HEK293 (cell line): ENCODE results near the gene TBX1.

Experiments used
- CTCF ChIA-PET: fragments of 350-600 bp; formaldehyde crosslinking; extraction: SDS; loops from one replicate; lab custom pipeline; 2021; ENCODE audit warnings: antibody characterized with exemption; lab: Yijun Ruan, JAX
- POLR2A ChIA-PET: fragments of 300-600 bp; formaldehyde crosslinking; extraction: SDS; loops from one replicate; lab custom pipeline; 2020; ENCODE audit warnings: antibody characterized with exemption, inconsistent platforms; lab: Yijun Ruan, JAX
- H3K27ac ChIP-seq: fragments of 200-500 bp; sonication (Bioruptor generic); 2 replicates; pipeline ENCODE4 v1.5.1; 2014; ENCODE audit warnings: low read depth, low read length, control low read depth, inconsistent platforms; ENCODE audit errors: extremely low read depth
- H3K36me3 ChIP-seq, 2 experiments: fragments of 200-500 bp in 1 of 2; sonication (Bioruptor generic) in 1 of 2; 1 replicate in 1 of 2; 2 replicates in 1 of 2; pipeline ENCODE4 v1.5.1; 2014 to 2017; ENCODE audit warnings: inconsistent platforms in 2 of 2, low read length in 2 of 2; ENCODE audit not compliant: control insufficient read depth in 2 of 2, insufficient read depth in 1 of 2
- H3K4me1 ChIP-seq: fragments of 200-500 bp; sonication (Bioruptor generic); 2 replicates; pipeline ENCODE4 v1.5.1; 2014; ENCODE audit warnings: mild to moderate bottlenecking, low read length, inconsistent platforms; ENCODE audit not compliant: control insufficient read depth, insufficient read depth
- H3K4me3 ChIP-seq: 2 replicates; pipeline ENCODE4 v1.5.1; 2011; ENCODE audit warnings: low read depth, mild to moderate bottlenecking, control low read depth, low read length, moderate library complexity
- H3K9me3 ChIP-seq: fragments of 200-500 bp; sonication (Bioruptor generic); 2 replicates; pipeline ENCODE4 v1.5.1; 2014; ENCODE audit warnings: low read depth, low read length, inconsistent platforms; ENCODE audit not compliant: control insufficient read depth, insufficient read depth
- BCL11B ChIP-seq: fragments of 450-650 bp; formaldehyde crosslinking; IDR thresholded peaks from 2 replicates; pipeline ENCODE4 v1.5.1; 2016; ENCODE audit warnings: low read depth, missing biosample characterization, missing genetic modification characterization
- KLF16 ChIP-seq: fragments of 450-650 bp; formaldehyde crosslinking; IDR thresholded peaks from 2 replicates; pipeline ENCODE4 v1.5.1; 2017; ENCODE audit warnings: missing biosample characterization, missing genetic modification characterization
- MZF1 ChIP-seq: fragments of 450-650 bp; formaldehyde crosslinking; IDR thresholded peaks from 2 replicates; pipeline ENCODE4 v1.5.1; 2017; ENCODE audit warnings: missing biosample characterization, missing genetic modification characterization, borderline replicate concordance
- PBX3 ChIP-seq: sonication (generic); formaldehyde crosslinking; IDR thresholded peaks from 2 replicates; pipeline ENCODE4 v1.8.1; 2022; ENCODE audit warnings: mild to moderate bottlenecking, moderate library complexity, missing genetic modification reagents
- SETDB1 ChIP-seq: IDR thresholded peaks from one replicate; pipeline ENCODE4 v1.6.1; 2017; ENCODE audit warnings: mild to moderate bottlenecking, low read length, moderate library complexity, mixed read lengths; ENCODE audit not compliant: insufficient read length
- TSHZ1 ChIP-seq: fragments of 450-650 bp; formaldehyde crosslinking; IDR thresholded peaks from 2 replicates; pipeline ENCODE4 v1.5.1; 2016; ENCODE audit warnings: missing biosample characterization, missing genetic modification characterization, borderline replicate concordance
- ZBTB8A ChIP-seq: fragments of 450-650 bp; formaldehyde crosslinking; IDR thresholded peaks from 2 replicates; pipeline ENCODE4 v1.5.1; 2016; ENCODE audit warnings: missing biosample characterization, missing genetic modification characterization
- ZNF114 ChIP-seq: fragments of 450-650 bp; formaldehyde crosslinking; IDR thresholded peaks from 2 replicates; pipeline ENCODE4 v1.5.0; 2017; ENCODE audit warnings: missing biosample characterization, missing genetic modification characterization
- ZNF132 ChIP-seq: fragments of 450-650 bp; formaldehyde crosslinking; IDR thresholded peaks from 2 replicates; pipeline ENCODE4 v1.5.1; 2017; ENCODE audit warnings: missing biosample characterization, missing genetic modification characterization, borderline replicate concordance
- ZNF211 ChIP-seq: fragments of 450-650 bp; formaldehyde crosslinking; IDR thresholded peaks from 2 replicates; pipeline ENCODE4 v1.5.1; 2016; ENCODE audit warnings: low read depth, missing biosample characterization, missing genetic modification characterization
- ZNF214 ChIP-seq: fragments of 450-650 bp; formaldehyde crosslinking; IDR thresholded peaks from 2 replicates; pipeline ENCODE4 v1.5.1; 2017; ENCODE audit warnings: missing biosample characterization, mild to moderate bottlenecking, missing genetic modification characterization, borderline replicate concordance
- ZNF223 ChIP-seq: fragments of 450-650 bp; formaldehyde crosslinking; IDR thresholded peaks from 2 replicates; pipeline ENCODE4 v1.5.1; 2016; ENCODE audit warnings: missing biosample characterization, missing genetic modification characterization
- ZNF280C ChIP-seq: fragments of 450-650 bp; formaldehyde crosslinking; IDR thresholded peaks from 2 replicates; pipeline ENCODE4 v1.5.1; 2016; ENCODE audit warnings: missing biosample characterization, missing genetic modification characterization
- ZNF280D ChIP-seq: fragments of 450-650 bp; formaldehyde crosslinking; IDR thresholded peaks from 2 replicates; pipeline ENCODE4 v1.5.1; 2016; ENCODE audit warnings: missing biosample characterization, missing genetic modification characterization
- ZNF335 ChIP-seq: fragments of 450-650 bp; formaldehyde crosslinking; conservative IDR thresholded peaks from 2 replicates; pipeline ENCODE4 v1.5.1; 2016; ENCODE audit warnings: missing biosample characterization, missing genetic modification characterization
- ZNF341 ChIP-seq: fragments of 450-650 bp; formaldehyde crosslinking; IDR thresholded peaks from 2 replicates; pipeline ENCODE4; 2016; ENCODE audit warnings: low read depth, missing biosample characterization, missing genetic modification characterization
- ZNF530 ChIP-seq: fragments of 450-650 bp; formaldehyde crosslinking; IDR thresholded peaks from 2 replicates; pipeline ENCODE4 v1.5.1; 2016; ENCODE audit warnings: low read depth, missing biosample characterization, missing genetic modification characterization
- ZNF549 ChIP-seq: fragments of 450-650 bp; IDR thresholded peaks from 2 replicates; pipeline ENCODE4 v1.5.1; 2018; ENCODE audit warnings: missing biosample characterization, missing genetic modification characterization, mild to moderate bottlenecking, inconsistent platforms, moderate library complexity
- ZNF610 ChIP-seq: fragments of 450-650 bp; formaldehyde crosslinking; IDR thresholded peaks from 2 replicates; pipeline ENCODE4 v1.5.1; 2016; ENCODE audit warnings: missing biosample characterization, missing genetic modification characterization, borderline replicate concordance
- ZNF692 ChIP-seq: fragments of 450-650 bp; formaldehyde crosslinking; IDR thresholded peaks from 2 replicates; pipeline ENCODE4 v1.5.1; 2016; ENCODE audit warnings: missing biosample characterization, missing genetic modification characterization
- ZNF785 ChIP-seq: fragments of 450-650 bp; formaldehyde crosslinking; IDR thresholded peaks from 2 replicates; pipeline ENCODE4 v1.5.1; 2016; ENCODE audit warnings: missing biosample characterization, missing genetic modification characterization
- ZNF791 ChIP-seq: fragments of 450-650 bp; formaldehyde crosslinking; IDR thresholded peaks from 2 replicates; pipeline ENCODE4 v1.5.1; 2016; ENCODE audit warnings: missing biosample characterization, missing genetic modification characterization
- ZSCAN23 ChIP-seq: fragments of 450-650 bp; formaldehyde crosslinking; IDR thresholded peaks from 2 replicates; pipeline ENCODE4 v1.5.1; 2016; ENCODE audit warnings: missing biosample characterization, missing genetic modification characterization

The TBX1 gene

GRCh38 chr22:19766240-19766510 lies 5.6 kb downstream of the TBX1 start:
- CTCF ChIA-PET, result no interaction called here
- H3K27ac ChIP-seq, result no peak overlapping the region
- POLR2A ChIA-PET, result no interaction called here
- H3K36me3 ChIP-seq, result peaks cover 0 to 83% of the 10 kb centered on the region in 2 experiments; a peak in 1 of 3 replicates
- no peak overlapping the region for H3K4me3 ChIP-seq
- H3K4me1 ChIP-seq, result no peaks in the 10 kb centered on the region
- no peaks in the 10 kb centered on the region for H3K9me3 ChIP-seq
- TF ChIP-seq ZNF280D, result no peak
- TF ChIP-seq KLF16, result no peak
- no peak for TF ChIP-seq TSHZ1 (tag by site-specific recombination)
- no peak for TF ChIP-seq ZNF791 (tag by site-specific recombination)
- no peak for TF ChIP-seq ZNF785 (tag by site-specific recombination)
- no peak for TF ChIP-seq ZNF610 (tag by site-specific recombination)

- no peak overlapping the region for H3K4me3 ChIP-seq
- ChIA-PET CTCF (no interaction called here), POLR2A (no interaction called here)
- no peak for TF ChIP-seq ZNF610 (tag by site-specific recombination)
- TF ChIP-seq ZNF280C (tag by site-specific recombination), result no peak
- no peak for TF ChIP-seq ZNF341 (tag by site-specific recombination)
- TF ChIP-seq ZNF223 (tag by site-specific recombination), result no peak
- no peak for TF ChIP-seq BCL11B (tag by site-specific recombination)
- TF ChIP-seq ZBTB8A (tag by site-specific recombination), result no peak
- no peak for TF ChIP-seq ZNF549
- TF ChIP-seq ZNF132, result no peak
- no peak for TF ChIP-seq ZNF114 (tag by site-specific recombination)
- no peak for TF ChIP-seq ZSCAN23
- TF ChIP-seq MZF1 (tag by site-specific recombination), result no peak
- TF ChIP-seq ZNF211 (tag by site-specific recombination), result no peak
- TF ChIP-seq SETDB1, result no peak
- TF ChIP-seq ZNF785 (tag by site-specific recombination), result no peak
- no peak for TF ChIP-seq ZNF214 (tag by site-specific recombination)
- no peak for TF ChIP-seq PBX3
- TF ChIP-seq ZNF692 (tag by site-specific recombination), result no peak
- TF ChIP-seq ZNF530 (tag by site-specific recombination), result no peak
- no peak for TF ChIP-seq ZNF335
- no peaks in the 10 kb centered on the region for H3K4me1 ChIP-seq
- H3K27ac ChIP-seq, result no peak overlapping the region
- peaks cover 0 to 83% of the 10 kb centered on the region in 2 experiments; a peak in 1 of 3 replicates for H3K36me3 ChIP-seq
- H3K9me3 ChIP-seq, result no peaks in the 10 kb centered on the region
Observed at GRCh38 chr22:19766511-19767426, 6.2 kb downstream of the TBX1 start.
